H4 (cell line): Measurements from ENCODE around the gene BMPR1A. TPM values are rescaled to one million over a fixed set of nuclear protein-coding genes. Genes with fewer than 3 reads are reported as not detected.
"Not testable (repeated sequence)": the region's sequence is repeated elsewhere in the genome, so short reads cannot be mapped to it uniquely, and the experiment has no call there.

Source experiments
- DNase-seq: peaks from one replicate; pipeline ENCODE4 v3.0.0-alpha.2; 2015; ENCODE audit warnings: low spot score
- total RNA-seq: library from RNA; depleted of rRNA; stranded (reverse); fragments of >200 nt; shearing (Covaris generic); gene quantifications from 2 replicates; pipeline ENCODE4 v1.2.3, GENCODE V29; 2014

Gene BMPR1A
- total RNA-seq, 1 experiment from 2014 or later = 29.3 TPM

GRCh38 chr10:86848747-86849146 lies 92.3 kb downstream of the BMPR1A start:
- DNase-seq = no peak

- no peak for DNase-seq
Observed at GRCh38 chr10:86849181-86849894, 92.9 kb downstream of the BMPR1A start.

- no peak for DNase-seq
Observed at GRCh38 chr10:86850481-86850880, 94.1 kb downstream of the BMPR1A start.

GRCh38 chr10:86851328-86852207 lies 95.1 kb downstream of the BMPR1A start:
- no peak for DNase-seq

- DNase-seq = not testable (repeated sequence)
Observed at GRCh38 chr10:86853582-86853981, 97.2 kb downstream of the BMPR1A start.

- no peak for DNase-seq
Observed at GRCh38 chr10:86855513-86855912, 99.1 kb downstream of the BMPR1A start.

- DNase-seq = no peak
Observed at GRCh38 chr10:86856156-86856555, 99.7 kb downstream of the BMPR1A start.

- no peak for DNase-seq
Observed at GRCh38 chr10:86857128-86857721, 100.8 kb downstream of the BMPR1A start.

- DNase-seq = no peak
Observed at GRCh38 chr10:86858011-86858410, 101.6 kb downstream of the BMPR1A start.

- DNase-seq = no peak
Observed at GRCh38 chr10:86861351-86861750, 104.9 kb downstream of the BMPR1A start.

- DNase-seq = no peak
Observed at GRCh38 chr10:86862373-86862772, 106.0 kb downstream of the BMPR1A start.

- no peak for DNase-seq
Observed at GRCh38 chr10:86862786-86863483, 106.5 kb downstream of the BMPR1A start.

GRCh38 chr10:86863484-86863842 lies 107.0 kb downstream of the BMPR1A start:
- DNase-seq = no peak

GRCh38 chr10:86865011-86865811 lies 108.8 kb downstream of the BMPR1A start:
- not testable (repeated sequence) for DNase-seq

- no peak for DNase-seq
Observed at GRCh38 chr10:86867149-86867548, 110.7 kb downstream of the BMPR1A start.

- DNase-seq = peak; percentile 28
Observed at GRCh38 chr10:86868353-86868752, 111.9 kb downstream of the BMPR1A start.

GRCh38 chr10:86870679-86871078 lies 114.3 kb downstream of the BMPR1A start:
- no peak for DNase-seq

GRCh38 chr10:86871563-86872183 lies 115.3 kb downstream of the BMPR1A start:
- DNase-seq = no peak

GRCh38 chr10:86872757-86873156 lies 116.3 kb downstream of the BMPR1A start:
- DNase-seq = peak; percentile 21

- no peak for DNase-seq
Observed at GRCh38 chr10:86876748-86877147, 120.3 kb downstream of the BMPR1A start.
